ENCODE data around the gene HLA-DRB5.
"Not testable (repeated sequence)": the region's sequence is repeated elsewhere in the genome, so short reads cannot be mapped to it uniquely, and the experiment has no call there.

DNA sequence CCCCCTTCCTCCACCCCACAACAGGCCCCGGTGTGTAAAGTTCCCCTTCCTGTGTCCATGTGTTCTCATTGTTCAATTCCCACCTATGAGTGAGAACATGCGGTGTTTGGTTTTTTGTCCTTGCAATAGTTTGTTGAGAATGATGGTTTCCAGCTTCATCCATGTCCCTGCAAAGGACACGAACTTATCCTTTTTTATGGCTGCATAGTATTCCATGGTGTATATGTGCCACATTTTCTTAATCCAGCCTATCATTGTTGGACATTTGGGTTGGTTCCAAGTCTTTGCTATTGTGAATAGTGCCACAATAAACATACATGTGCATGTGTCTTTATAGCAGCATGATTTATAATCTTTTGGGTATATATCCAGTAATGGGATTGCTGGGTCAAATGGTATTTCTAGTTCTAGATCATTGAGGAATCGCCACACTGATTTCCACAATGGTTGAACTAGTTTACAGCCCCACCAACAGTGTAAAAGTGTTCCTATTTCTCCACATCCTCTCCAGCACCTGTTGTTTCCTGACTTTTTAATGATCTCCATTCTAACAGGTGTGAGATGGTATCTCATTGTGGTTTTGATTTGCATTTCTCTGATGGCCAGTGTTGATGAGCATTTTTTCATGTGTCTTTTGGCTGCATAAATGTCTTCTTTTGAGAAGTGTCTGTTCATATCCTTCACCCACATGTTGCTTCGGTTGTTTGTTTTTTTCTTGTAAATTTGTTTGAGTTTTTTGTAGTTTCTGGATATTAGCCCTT is 62.2 kb downstream of the HLA-DRB5 start:
- not testable (repeated sequence) for TF ChIP-seq POLR2AphosphoS5 (IDR thresholded peaks at IDR 0.05; ENCODE audit: insufficient read depth, low read depth, low read length); GATA2 (IDR thresholded peaks at IDR 0.05; ENCODE audit: insufficient read depth, insufficient read length, low read depth, low read length); JUN (IDR thresholded peaks at IDR 0.05; ENCODE audit: borderline replicate concordance, insufficient read depth, insufficient read length, low read depth); POLR2A (IDR thresholded peaks at IDR 0.05; ENCODE audit: low read depth, low read length); EZH2 (IDR thresholded peaks at IDR 0.05; ENCODE audit: borderline replicate concordance, low read depth, low read length, severe bottlenecking); FOS (IDR thresholded peaks at IDR 0.05; ENCODE audit: borderline replicate concordance, insufficient read depth, low read length)
- TF ChIP-seq, protein P1, sequence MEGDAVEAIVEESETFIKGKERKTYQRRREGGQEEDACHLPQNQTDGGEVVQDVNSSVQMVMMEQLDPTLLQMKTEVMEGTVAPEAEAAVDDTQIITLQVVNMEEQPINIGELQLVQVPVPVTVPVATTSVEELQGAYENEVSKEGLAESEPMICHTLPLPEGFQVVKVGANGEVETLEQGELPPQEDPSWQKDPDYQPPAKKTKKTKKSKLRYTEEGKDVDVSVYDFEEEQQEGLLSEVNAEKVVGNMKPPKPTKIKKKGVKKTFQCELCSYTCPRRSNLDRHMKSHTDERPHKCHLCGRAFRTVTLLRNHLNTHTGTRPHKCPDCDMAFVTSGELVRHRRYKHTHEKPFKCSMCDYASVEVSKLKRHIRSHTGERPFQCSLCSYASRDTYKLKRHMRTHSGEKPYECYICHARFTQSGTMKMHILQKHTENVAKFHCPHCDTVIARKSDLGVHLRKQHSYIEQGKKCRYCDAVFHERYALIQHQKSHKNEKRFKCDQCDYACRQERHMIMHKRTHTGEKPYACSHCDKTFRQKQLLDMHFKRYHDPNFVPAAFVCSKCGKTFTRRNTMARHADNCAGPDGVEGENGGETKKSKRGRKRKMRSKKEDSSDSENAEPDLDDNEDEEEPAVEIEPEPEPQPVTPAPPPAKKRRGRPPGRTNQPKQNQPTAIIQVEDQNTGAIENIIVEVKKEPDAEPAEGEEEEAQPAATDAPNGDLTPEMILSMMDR (IDR thresholded peaks at IDR 0.05; ENCODE audit: extremely low read depth in 1 of 2, insufficient read depth in 1 of 2, low read depth in 1 of 2, low read length in 2 of 2), result not testable (repeated sequence)
- TF ChIP-seq, protein P2, sequence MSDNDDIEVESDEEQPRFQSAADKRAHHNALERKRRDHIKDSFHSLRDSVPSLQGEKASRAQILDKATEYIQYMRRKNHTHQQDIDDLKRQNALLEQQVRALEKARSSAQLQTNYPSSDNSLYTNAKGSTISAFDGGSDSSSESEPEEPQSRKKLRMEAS (IDR thresholded peaks at IDR 0.05; ENCODE audit: insufficient read depth, insufficient read length), result not testable (repeated sequence)
